ENCODE measurements around the gene RMI2. TPM values are rescaled to one million over a fixed set of nuclear protein-coding genes. Genes with fewer than 3 reads are reported as not detected.

The RMI2 gene
- total RNA-seq, 1 experiment from 2014 or later: 11.1 TPM

GRCh38 chr16:11355862-11356261 lies 10.6 kb downstream of the RMI2 start:
- Histone ChIP-seq H3K36me3 (ENCODE audit: control insufficient read depth, insufficient read depth, low read length) (no peaks in the 10 kb centered on the region), H3K27me3 (ENCODE audit: control insufficient read depth, insufficient read depth, low read length) (no peaks in the 10 kb centered on the region), H3K27ac (ENCODE audit: low read length) (no peak overlapping the region; the same call in 1 of the 2 replicates), H3K9me3 (ENCODE audit: control insufficient read depth, insufficient read depth, low read depth, low read length) (no peaks in the 10 kb centered on the region), H3K4me1 (ENCODE audit: control insufficient read depth, insufficient read depth, low read length) (no peaks in the 10 kb centered on the region; the same call in 1 of the 2 replicates), H3K4me3 (ENCODE audit: low read depth in 2 of 2, low read length in 2 of 2) (no peak overlapping the region)
- BruUV-seq (replicated peaks): no TSS peak
- in situ Hi-C loops (cut with HindIII; ENCODE audit: low pct_unique_long_range_greater_than_20kb, low sequenced_read_pairs): no loop called here
- intact Hi-C loops (cut with micrococcal nuclease; ENCODE audit: unreplicated experiment): loop anchor here (5.0 to 10.0 kb wide), 2 partner anchors 99 to 391 kb away; partner anchors contain the start of gene SOCS1
- ATAC-seq (no peak), DNase-seq (ENCODE audit: low read depth, low spot score) (no peak)
- CTCF ChIA-PET: interaction anchor here (1.2 kb wide), 1 partner anchor 392 kb away, joined by 3 read pairs; no protein-coding TSS in a partner anchor
- TF ChIP-seq POLR2AphosphoS5 (IDR thresholded peaks at IDR 0.05; ENCODE audit: low read depth, low read length): no peak
- no peak for TF ChIP-seq SIN3A (IDR thresholded peaks at IDR 0.05; ENCODE audit: borderline replicate concordance, insufficient read depth, low read depth, low read length)
- no peak for TF ChIP-seq CTCF (IDR thresholded peaks at IDR 0.05)
- no peak for TF ChIP-seq TCF7L2 (IDR thresholded peaks at IDR 0.05; ENCODE audit: low read depth, low read length)
- no peak for TF ChIP-seq REST (IDR thresholded peaks at IDR 0.05; ENCODE audit: insufficient read depth in 1 of 2, low read depth in 2 of 2, low read length in 1 of 2)
- POLR2A ChIA-PET: no interaction called here

GRCh38 chr16:11356573-11357331 lies 11.5 kb downstream of the RMI2 start:
- H3K9me3 ChIP-seq (ENCODE audit: control insufficient read depth, insufficient read depth, low read depth, low read length): no peaks in the 10 kb centered on the region
- BruUV-seq (replicated peaks): no TSS peak
- H3K27ac ChIP-seq (ENCODE audit: low read length): no peak overlapping the region
- H3K4me3 ChIP-seq (ENCODE audit: low read depth in 2 of 2, low read length in 2 of 2): no peak overlapping the region
- ChIA-PET CTCF (interaction anchor here (0.6 to 1.2 kb wide), 5 partner anchors 23 to 393 kb away, joined by 3 to 7 read pairs (median 4); partner anchors contain the start of gene SOCS1), POLR2A (interaction anchor here (0.5 kb wide), 1 partner anchor 295 kb away, joined by 11 read pairs; no protein-coding TSS in a partner anchor)
- no peaks in the 10 kb centered on the region; the same call in 1 of the 2 replicates for H3K4me1 ChIP-seq (ENCODE audit: control insufficient read depth, insufficient read depth, low read length)
- in situ Hi-C loops (cut with HindIII; ENCODE audit: low pct_unique_long_range_greater_than_20kb, low sequenced_read_pairs): no loop called here
- H3K27me3 ChIP-seq (ENCODE audit: control insufficient read depth, insufficient read depth, low read length): no peaks in the 10 kb centered on the region
- intact Hi-C loops (cut with micrococcal nuclease; ENCODE audit: unreplicated experiment): loop anchor here (5.0 to 10.0 kb wide), 2 partner anchors 99 to 392 kb away; partner anchors contain the start of gene SOCS1
- no peaks in the 10 kb centered on the region for H3K36me3 ChIP-seq (ENCODE audit: control insufficient read depth, insufficient read depth, low read length)
- ATAC-seq (peak; percentile 92), DNase-seq (ENCODE audit: low read depth, low spot score) (no peak)
- TF ChIP-seq CTCF (IDR thresholded peaks at IDR 0.05) (peak; percentile 88), SIN3A (IDR thresholded peaks at IDR 0.05; ENCODE audit: borderline replicate concordance, insufficient read depth, low read depth, low read length) (no peak)
